Colonic mucosa (tissue), 4 donors: ENCODE measurements around the gene PLCH1. TPM values are rescaled to one million over a fixed set of nuclear protein-coding genes. Genes with fewer than 3 reads are reported as not detected.

Source experiments
- DNase-seq: peaks from one replicate; pipeline ENCODE4 v3.0.0-alpha.2; 2020
- H3K27ac ChIP-seq: fragments of 200-600 bp; one replicate; pipeline ENCODE4 v1.8.0; 2021
- H3K27me3 ChIP-seq: fragments of 200-600 bp; one replicate; pipeline ENCODE4 v1.8.0; 2021
- H3K36me3 ChIP-seq: fragments of 200-600 bp; one replicate; pipeline ENCODE4 v1.8.0; 2021
- H3K4me1 ChIP-seq: fragments of 200-600 bp; one replicate; pipeline ENCODE4 v1.8.0; 2021; ENCODE audit warnings: mild to moderate bottlenecking
- H3K4me3 ChIP-seq: fragments of 200-600 bp; one replicate; pipeline ENCODE4 v1.8.0; 2021
- H3K9ac ChIP-seq, 2 donors: one replicate each; pipeline ENCODE4 v1.7.0; 2013; ENCODE audit warnings: control low read depth in 2 of 2, low read depth in 2 of 2, low read length in 2 of 2
- H3K9me3 ChIP-seq: fragments of 200-600 bp; one replicate; pipeline ENCODE4 v1.8.0; 2021
- intact Hi-C: fragments of 100-400 bp; cut with DNase I; formaldehyde crosslinking; loops from one replicate; pipeline ENCODE4 v1.14.1; 2022
- total RNA-seq, 2 donors: library from RNA; stranded (reverse); fragmentation: NEBNext Ultra II Directional in 1 of 2; extraction: Animal tissue kit (Norgen Biotek cat#: 25700) in 1 of 2; gene quantifications; one replicate each; pipeline ENCODE4 v1.2.1, GENCODE V29; 2021
- TF ChIP-seq, protein P1 (sequence below): fragments of 200-600 bp; IDR thresholded peaks from one replicate; pipeline ENCODE4 v1.8.0; 2022; ENCODE audit warnings: antibody characterized with exemption, mild to moderate bottlenecking
- donor health status: healthy.
- donor health status: DM: no; HTN: no; CAD: no.
- donor health status: DM: no; HTN: no; CAD: no.

Gene PLCH1
- total RNA-seq, 2 donors from 2014 or later: 8.2 to 11.0 TPM

DNA sequence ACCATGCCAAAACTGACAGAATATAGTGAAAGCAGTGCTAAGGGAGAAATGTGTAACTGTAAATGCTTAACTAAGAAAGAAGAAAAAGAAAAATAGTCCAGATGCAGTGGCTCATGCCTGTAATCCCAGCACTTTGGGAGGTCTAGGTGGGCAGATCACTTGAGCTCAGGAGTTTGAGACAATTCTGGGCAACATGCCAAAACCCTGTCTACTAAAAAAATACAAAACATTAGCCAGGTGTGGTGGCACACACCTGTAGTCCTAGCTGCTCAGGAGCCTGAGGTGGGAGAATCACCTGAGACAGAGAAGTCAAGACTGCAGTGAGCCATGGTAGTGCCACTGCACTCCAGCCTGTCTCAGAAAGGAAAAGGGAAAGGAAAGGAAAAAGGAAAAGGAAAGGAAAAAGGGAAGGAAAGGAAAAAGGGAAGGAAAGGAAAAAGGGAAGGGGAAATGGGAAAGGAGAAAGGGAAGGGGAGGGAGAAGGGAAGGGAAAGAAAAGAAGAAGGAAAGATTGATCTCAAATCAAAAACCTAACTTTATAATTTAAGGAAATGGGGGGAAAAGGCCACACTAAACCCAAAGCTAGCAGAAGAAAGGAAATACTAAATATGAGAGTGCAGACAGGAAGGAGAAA is 40.9 kb upstream of the PLCH1 start:
- H3K9ac ChIP-seq: no peak overlapping the region
- no peak overlapping the region for H3K4me3 ChIP-seq
- H3K27me3 ChIP-seq: no peaks in the 10 kb centered on the region
- intact Hi-C loops: no loop called here
- TF ChIP-seq, protein P1, sequence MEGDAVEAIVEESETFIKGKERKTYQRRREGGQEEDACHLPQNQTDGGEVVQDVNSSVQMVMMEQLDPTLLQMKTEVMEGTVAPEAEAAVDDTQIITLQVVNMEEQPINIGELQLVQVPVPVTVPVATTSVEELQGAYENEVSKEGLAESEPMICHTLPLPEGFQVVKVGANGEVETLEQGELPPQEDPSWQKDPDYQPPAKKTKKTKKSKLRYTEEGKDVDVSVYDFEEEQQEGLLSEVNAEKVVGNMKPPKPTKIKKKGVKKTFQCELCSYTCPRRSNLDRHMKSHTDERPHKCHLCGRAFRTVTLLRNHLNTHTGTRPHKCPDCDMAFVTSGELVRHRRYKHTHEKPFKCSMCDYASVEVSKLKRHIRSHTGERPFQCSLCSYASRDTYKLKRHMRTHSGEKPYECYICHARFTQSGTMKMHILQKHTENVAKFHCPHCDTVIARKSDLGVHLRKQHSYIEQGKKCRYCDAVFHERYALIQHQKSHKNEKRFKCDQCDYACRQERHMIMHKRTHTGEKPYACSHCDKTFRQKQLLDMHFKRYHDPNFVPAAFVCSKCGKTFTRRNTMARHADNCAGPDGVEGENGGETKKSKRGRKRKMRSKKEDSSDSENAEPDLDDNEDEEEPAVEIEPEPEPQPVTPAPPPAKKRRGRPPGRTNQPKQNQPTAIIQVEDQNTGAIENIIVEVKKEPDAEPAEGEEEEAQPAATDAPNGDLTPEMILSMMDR: no peak
- DNase-seq: no peak
- no peaks in the 10 kb centered on the region for H3K9me3 ChIP-seq
- no peaks in the 10 kb centered on the region for H3K36me3 ChIP-seq
- no peaks in the 10 kb centered on the region for H3K4me1 ChIP-seq
- H3K27ac ChIP-seq: no peak overlapping the region

DNA sequence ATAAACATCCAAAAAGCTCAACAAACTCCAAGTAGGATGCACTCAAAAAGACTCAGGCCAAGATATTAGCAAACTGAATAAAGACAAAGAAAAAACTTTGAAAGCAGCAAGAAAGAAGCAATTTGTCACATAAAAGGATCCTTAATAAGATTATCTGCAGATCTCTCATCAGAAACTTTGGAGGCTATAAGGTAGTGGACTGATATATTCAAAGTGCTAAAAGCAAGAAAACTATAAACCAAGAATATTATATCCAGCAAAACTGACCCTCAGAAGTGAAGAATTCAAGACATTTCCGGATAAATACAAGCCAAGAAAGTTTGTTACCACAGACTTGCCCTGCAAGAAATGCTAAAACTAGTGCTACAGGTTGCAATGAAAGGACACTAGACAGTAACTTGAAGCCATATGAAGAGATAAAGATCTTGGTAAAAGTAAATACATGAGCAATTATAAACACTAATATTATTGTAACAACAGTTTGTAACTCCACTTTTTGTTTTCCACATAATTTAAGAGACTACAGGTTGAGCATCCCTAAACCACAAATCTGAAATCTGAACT is 37.6 kb upstream of the PLCH1 start:
- H3K4me1 ChIP-seq: no peaks in the 10 kb centered on the region
- DNase-seq: no peak
- H3K4me3 ChIP-seq: no peak overlapping the region
- intact Hi-C loops: no loop called here
- H3K27me3 ChIP-seq: no peaks in the 10 kb centered on the region
- H3K36me3 ChIP-seq: no peaks in the 10 kb centered on the region
- H3K9ac ChIP-seq: no peak overlapping the region
- TF ChIP-seq, protein P1: no peak
- no peak overlapping the region for H3K27ac ChIP-seq
- H3K9me3 ChIP-seq: no peaks in the 10 kb centered on the region

DNA sequence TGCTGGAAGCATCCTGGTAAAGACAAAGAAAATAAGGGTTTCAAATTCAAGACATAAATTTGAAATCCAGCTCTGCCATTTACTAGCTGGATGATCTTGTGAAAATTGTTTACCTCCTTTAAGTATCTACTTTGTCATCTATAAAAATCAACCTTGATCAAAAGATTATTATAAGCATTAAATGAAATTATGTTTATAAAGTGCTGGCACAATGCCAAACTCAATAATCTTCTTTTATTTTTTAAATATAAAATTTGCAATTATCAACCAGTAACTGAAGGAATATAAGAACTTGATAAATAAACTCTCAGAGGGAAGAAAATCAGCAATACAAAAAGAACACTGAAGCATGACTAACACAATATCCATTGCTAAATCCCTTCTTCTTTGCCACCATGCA is 35.4 kb upstream of the PLCH1 start:
- no peak overlapping the region for H3K4me3 ChIP-seq
- H3K27ac ChIP-seq: no peak overlapping the region
- H3K9ac ChIP-seq: no peak overlapping the region
- TF ChIP-seq, protein P1: no peak
- H3K4me1 ChIP-seq: no peaks in the 10 kb centered on the region
- DNase-seq: no peak
- no peaks in the 10 kb centered on the region for H3K27me3 ChIP-seq
- H3K36me3 ChIP-seq: no peaks in the 10 kb centered on the region
- H3K9me3 ChIP-seq: no peaks in the 10 kb centered on the region
- intact Hi-C loops: no loop called here

DNA sequence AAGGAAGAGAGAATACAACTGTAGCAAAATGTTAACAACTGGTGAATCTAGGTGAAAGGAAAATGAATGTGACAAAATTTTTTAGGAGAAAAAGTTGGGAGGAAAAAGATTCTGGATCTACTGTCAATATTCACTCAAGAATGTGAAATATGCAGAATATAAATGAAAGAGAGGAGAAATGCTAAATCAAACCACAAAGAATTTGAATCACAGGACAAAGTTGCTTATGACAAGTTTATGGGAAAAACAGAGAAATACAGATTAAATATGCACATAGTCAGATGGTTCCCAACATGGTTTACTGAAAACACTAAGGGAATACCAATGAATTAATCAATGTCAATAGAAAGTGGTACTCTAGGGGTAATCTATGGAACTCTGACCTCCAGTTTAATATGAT is 33.6 kb upstream of the PLCH1 start:
- TF ChIP-seq, protein P1: no peak
- Histone ChIP-seq H3K27me3 (no peaks in the 10 kb centered on the region), H3K4me1 (no peaks in the 10 kb centered on the region), H3K9me3 (no peaks in the 10 kb centered on the region), H3K36me3 (no peaks in the 10 kb centered on the region), H3K27ac (no peak overlapping the region), H3K9ac (no peak overlapping the region), H3K4me3 (no peak overlapping the region)
- DNase-seq: no peak
- intact Hi-C loops: no loop called here

- no peaks in the 10 kb centered on the region for H3K4me1 ChIP-seq
- H3K9me3 ChIP-seq: no peaks in the 10 kb centered on the region
- no peak overlapping the region for H3K4me3 ChIP-seq
- DNase-seq: no peak
- H3K9ac ChIP-seq: no peak overlapping the region
- intact Hi-C loops: no loop called here
- no peaks in the 10 kb centered on the region for H3K27me3 ChIP-seq
- no peaks in the 10 kb centered on the region for H3K36me3 ChIP-seq
- TF ChIP-seq, protein P1: no peak
- no peak overlapping the region for H3K27ac ChIP-seq
Measured at GRCh38 chr3:155772801-155773200, 27.9 kb upstream of the PLCH1 start.
